Stimulated activated CD8-positive, alpha-beta memory T cell treated with anti-CD3 and anti-CD28 coated beads, Interleukin-15, amount 100 ng/mL, for 24 hours (primary cell): Measurements from ENCODE around the gene SLC6A12.
A peak's percentile ranks its signal among the peaks of the same experiment; 100 is the strongest.
"Not testable (repeated sequence)": the region's sequence is repeated elsewhere in the genome, so short reads cannot be mapped to it uniquely, and the experiment has no call there.

Source experiments
- DNase-seq: peaks from one replicate; pipeline ENCODE4 v3.0.0-alpha.2; 2020; ENCODE audit warnings: low read depth

The SLC6A12 gene

GRCh38 chr12:197911-198695, 15.9 kb downstream of the SLC6A12 start:
- DNase-seq: no peak

DNA sequence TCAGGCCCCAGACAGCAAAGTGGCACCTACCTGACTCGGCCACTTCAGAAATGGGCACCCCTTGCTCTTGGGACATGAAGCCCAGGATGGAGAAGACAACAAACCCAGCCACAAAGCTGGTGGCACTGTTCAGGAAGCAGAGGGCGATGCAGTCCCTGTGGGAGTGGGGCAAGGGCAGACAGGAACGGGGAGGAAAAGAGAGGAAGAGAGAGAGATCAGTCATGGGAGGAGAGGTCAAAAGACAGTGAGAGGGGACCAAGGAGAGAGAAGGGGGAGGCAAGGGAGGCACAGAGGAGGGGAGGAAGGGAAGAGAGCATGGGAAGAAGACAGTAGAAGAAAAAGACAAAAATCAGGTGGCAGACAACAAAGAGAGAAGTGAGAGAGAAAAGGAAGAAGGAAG, 16.6 kb downstream of the SLC6A12 start:
- no peak for DNase-seq

GRCh38 chr12:196436-196835, 17.5 kb downstream of the SLC6A12 start:
- no peak for DNase-seq

DNA sequence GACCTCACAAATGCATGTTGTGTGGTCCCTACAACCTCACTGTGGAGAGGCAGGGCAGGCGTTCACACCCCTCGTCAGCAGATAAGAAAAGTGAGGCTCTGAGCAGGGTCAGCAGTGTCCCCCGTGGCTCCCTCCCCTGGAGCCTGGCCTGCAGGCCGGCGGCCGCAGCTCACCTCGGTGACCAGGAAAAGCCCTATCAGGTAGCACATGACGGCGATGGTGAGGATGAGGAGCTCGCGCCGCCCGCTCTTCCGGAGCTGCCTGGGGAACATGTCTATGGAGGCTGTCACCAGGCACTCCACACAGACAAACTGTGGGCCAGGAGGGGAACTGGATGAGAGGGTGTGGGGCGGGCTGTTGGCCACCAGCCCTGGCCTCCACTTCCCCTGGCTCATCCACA, 18.0 kb downstream of the SLC6A12 start:
- DNase-seq: no peak

DNA sequence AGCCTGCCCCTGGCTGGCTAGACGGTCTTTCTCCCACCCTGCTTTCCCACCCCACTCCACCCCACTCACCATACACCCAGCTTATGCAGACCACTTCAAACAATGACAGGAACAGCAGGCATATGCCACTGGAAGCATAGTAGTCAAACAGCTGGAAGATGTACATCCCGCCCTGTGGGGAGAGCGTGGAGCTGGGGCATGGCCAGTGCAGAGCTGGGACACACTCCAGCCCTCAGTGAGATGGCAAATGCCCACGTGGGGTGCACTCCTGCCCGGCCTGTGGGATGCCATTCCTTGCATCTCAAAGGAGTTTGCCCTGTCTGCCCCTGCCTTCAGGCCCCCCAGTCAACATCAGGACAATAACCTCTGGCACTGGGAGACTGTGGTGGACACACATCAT, 18.8 kb downstream of the SLC6A12 start:
- no peak for DNase-seq

DNA sequence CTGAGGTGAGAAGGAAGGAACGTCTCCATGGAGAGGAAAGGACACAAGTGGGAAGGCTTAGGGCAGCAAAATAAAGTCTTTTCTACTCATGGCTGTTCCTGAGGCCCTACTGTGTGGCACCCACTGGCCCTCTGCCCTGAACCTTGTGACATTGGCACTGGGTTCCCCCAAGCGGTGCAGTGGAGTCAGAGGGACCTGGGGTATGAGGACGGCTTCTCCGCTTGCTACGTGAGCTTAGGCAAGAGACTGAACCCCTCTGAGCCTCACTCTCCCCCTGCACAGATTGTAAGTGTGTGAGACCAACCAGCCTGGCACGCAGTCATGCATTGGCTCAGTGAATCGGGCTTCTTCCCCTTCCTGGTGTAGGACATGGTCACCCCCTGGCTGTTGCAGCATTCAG, 19.7 kb downstream of the SLC6A12 start:
- no peak for DNase-seq

GRCh38 chr12:193261-193660, 20.7 kb downstream of the SLC6A12 start:
- no peak for DNase-seq

GRCh38 chr12:191541-191940, 22.4 kb downstream of the SLC6A12 start:
- DNase-seq: no peak

- no peak for DNase-seq
Observed at GRCh38 chr12:190881-191280, 23.1 kb downstream of the SLC6A12 start.

- DNase-seq: no peak
Observed at GRCh38 chr12:189622-189962, 24.4 kb downstream of the SLC6A12 start.

DNA sequence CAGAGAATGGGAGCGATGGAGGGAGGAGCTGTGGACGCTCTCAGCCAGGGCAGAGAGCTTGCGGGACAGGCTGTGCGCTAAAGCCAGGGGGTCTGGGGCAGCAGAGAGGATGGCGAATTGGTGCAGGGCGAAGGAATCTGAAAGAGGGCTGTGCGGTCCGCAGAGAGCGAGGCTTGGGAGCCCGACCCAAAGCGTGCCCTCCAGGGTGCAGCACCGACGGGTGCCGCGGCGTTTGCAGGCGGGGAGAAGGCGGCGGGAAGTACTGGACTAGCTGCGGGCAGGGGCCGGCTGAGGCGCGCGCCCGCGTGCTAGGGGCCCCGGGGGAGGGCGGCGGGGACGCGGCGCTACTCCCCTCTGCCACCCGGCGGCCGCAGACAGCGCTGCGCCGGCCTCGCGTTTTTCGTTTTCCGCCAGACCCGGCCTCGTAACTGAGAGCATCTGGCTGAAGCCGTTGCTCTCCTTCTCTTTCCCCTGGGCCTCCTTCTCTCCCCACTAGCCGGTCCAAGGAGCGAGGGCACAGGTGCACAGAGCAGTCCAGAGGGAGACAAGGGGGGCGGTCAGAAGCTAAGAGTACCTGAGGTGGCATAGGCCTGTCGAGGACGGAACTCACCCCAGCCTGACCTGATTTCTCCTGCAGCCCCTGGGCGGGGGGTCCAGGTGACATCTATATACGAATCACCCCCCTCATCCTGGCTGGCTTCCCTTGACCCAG, 24.9 kb downstream of the SLC6A12 start:
- DNase-seq: peak; percentile 14

DNA sequence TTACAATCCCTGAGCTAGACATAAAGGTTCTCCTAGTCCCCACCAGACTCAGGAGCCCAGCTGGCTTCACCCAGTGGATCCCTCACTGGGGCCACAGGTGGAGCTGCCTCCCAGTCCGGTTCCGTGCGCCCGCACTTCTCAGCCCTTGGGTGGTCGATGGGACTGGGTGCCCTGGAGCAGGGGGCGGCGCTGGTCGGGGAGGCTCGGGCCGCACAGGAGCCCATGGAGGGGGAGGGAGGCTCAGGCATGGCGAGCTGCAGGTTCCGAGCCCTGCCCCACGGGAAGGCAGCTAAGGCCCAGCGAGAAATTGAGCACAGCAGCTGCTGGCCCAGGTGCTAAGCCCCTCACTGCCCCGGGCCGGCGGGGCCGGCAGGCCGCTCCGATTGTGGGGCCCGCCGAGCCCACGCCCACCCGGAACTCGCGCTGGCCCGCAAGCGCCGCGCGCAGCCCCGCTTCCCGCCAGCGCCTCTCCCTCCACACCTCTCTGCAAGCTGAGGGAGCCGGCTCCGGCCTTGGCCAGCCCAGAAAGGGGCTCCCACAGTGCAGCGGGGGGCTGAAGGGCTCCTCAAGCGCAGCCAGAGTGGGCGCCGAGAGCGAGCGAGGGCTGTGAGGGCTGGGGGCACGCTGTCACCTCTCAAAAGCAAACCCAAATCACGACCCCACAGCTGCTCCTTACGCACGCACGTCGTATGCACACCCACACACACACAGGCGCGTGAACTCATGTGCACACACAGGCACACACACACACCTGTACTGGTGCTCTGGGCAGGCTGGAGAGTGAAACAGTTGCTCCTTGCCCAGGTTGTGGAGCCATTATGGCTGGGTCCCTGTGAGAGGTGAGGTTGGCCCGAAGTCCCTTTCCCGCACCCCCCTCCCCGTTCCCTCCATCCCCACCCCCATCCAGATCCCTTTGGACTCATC, 25.7 kb downstream of the SLC6A12 start:
- DNase-seq: not testable (repeated sequence)

DNA sequence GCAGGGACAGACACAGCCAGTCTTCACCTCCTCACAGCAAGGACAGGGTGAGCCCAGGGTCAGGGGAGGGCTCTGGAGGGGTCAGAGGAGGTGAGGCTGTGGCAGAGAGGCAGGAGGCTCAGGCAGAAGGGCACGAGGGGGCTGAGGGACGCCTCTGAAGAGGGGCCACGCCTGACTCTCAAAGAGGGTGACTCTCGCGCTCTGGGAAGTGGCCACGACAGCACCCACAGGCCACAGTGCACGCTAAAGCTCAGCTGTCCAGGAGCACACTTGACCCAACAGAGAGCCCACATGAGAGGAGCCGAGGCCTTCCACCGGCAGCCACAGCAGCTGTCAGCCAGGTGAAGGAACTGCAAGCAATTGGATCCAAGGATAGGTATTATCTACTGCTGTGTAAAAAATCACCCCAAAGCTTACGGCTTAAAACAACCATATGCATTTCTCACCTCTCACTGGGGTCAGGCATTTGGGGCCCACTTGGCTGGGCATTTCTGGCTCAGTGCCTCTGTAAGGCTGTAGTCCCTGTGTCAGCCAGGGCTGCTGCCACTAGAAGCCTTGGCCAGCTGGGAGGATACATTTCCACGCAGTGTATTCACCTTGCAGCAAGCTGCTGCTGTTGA, 27.8 kb downstream of the SLC6A12 start:
- DNase-seq: no peak

DNA sequence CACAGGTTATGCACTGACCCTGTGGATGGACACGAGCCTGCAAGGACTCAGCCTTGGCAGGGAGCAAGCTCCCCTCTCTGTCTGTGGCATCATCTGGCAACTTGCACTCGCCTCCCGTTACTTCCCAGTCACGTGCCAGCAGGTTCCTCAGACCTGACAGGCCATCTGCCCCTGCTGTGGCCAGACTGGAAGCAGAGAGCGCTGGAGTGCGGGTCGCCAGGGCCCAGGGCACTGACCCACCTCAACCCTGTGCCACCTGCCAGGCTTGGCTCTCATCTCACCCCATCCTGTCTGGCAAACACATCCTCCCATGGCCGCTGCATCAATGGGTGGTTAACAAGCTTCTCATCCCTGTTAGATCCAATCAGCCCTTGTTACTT, 28.4 kb downstream of the SLC6A12 start:
- DNase-seq: no peak

GRCh38 chr12:184811-185575, 29.0 kb downstream of the SLC6A12 start:
- DNase-seq: no peak

GRCh38 chr12:182381-182892, 31.5 kb downstream of the SLC6A12 start:
- DNase-seq: no peak

DNA sequence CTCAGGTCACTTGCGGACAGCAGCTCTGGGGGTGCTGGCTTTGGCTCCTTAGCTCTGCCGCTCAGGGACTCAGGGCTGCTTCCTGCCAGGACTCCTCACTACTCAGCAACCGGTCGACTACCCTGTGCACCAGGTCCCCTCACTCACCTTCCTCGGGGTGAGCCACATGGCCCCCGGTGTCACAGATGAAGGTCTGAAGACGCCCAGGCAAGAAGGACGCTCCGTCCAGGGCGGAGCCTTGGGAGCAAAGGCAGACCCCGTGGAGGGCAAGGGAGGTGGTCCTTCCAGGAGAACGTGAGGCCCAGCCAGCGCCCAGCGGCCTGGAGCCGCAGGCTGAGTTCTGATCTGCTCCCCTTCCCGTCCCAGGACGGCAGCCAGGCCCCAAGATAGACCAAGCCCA, 32.0 kb downstream of the SLC6A12 start:
- no peak for DNase-seq

DNA sequence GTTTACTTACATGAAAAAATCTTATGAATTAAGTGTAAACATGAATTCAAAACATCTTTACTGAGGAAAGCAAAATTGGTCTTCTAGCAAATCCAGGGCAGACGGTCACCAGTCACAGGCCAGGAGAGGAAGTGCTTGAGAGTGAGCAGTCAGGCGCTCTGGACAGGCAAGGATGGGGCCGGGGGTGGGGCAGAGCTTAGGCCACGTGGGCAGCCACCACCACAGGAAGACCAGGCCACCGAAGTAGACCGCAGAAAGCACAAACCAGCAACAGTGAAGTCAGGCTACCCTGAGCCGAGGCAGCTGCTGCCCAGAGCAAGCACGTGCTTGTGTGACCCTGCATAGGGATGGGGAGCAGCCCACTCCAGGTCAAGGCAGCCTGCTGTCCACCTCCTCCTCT, 33.5 kb downstream of the SLC6A12 start:
- DNase-seq: no peak

DNA sequence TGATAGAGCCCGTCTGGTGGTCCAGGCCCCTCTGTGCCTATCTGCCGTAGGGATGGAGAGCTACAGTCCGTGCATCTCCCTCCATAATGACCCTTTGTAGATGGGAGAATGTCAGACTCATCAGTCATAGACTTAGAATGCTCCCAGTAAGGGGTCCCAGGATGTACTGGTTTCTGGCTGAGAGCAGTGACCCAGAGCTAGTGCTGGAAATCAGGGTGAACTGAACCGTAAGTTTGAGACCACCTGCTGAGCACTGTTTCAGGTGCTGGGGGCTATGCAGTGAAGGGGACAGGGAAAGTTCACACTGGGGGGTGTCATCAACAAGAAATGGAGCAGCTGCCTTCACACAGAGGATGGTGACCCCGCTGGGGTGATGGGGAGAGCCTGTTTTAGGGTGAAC, 34.1 kb downstream of the SLC6A12 start:
- no peak for DNase-seq

DNA sequence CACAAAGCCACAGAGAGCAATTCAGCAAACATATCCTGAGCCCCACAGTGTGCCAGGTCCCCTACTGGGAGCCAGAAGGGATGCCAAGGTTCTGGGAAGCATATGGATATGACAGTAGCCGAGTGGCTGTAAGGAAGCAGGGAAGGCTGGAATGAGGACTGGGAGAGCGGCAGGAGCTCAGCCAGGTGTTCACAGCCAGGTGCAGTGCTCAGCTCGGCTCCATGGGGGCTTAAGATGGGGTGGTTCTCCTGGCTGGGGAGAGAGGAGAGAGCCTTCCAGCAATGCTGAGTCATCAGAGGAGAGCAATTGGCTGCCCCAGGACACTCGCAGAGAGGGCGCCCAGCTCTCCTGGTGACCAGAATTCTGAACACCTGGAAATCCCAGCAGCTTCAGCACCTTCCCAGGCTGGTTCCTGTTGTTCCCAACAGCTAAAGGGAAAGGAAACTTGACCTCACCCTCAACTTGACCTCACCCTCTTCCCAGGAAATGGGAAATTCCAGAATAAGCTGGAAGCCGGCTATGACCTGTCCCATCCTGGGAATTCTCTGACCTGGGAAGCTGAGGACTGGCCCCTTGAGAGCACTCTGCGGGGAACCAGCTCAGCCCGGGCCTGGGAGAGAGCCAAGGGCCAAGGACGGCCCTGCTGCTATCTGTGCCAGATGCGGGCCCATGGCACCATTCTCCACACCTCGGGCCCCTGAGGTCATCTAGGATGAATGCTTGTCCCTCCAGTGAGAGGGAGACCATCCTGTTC, 34.6 kb downstream of the SLC6A12 start:
- DNase-seq: no peak

GRCh38 chr12:178829-179109, 35.2 kb downstream of the SLC6A12 start:
- no peak for DNase-seq
